PC-9 (cell line): Measurements from ENCODE around the gene NID2. TPM values are rescaled to one million over a fixed set of nuclear protein-coding genes. Genes with fewer than 3 reads are reported as not detected.

Source experiments
- BruUV-seq: library from RNA; stranded (reverse); fragments of 400-500 nt; replicated peaks from 2 replicates; lab custom pipeline; 2021; lab: Mats Ljungman, UMichigan
- CTCF ChIA-PET: fragments of 300-600 bp; sonication (Branson Sonifier 250); formaldehyde crosslinking; loops from one replicate; lab custom pipeline; 2022; ENCODE audit warnings: antibody characterized with exemption; lab: Charles Lee
- POLR2A ChIA-PET: fragments of 300-600 bp; sonication (Branson Sonifier 250); formaldehyde crosslinking; loops from one replicate; lab custom pipeline; 2022; ENCODE audit warnings: antibody characterized with exemption; ENCODE audit not compliant: unreplicated experiment; lab: Charles Lee
- DNase-seq, 2 experiments: peaks; one replicate each; pipeline versions ENCODE4 v3.0.0 to v3.0.0-alpha.2; 2015 to 2022; ENCODE audit warnings: mixed read lengths in 1 of 2
- H2AFZ ChIP-seq: fragments of 200-600 bp; sonication (generic); 2 replicates; pipeline ENCODE4 v1.8.1; 2017; ENCODE audit warnings: antibody characterized with exemption
- H3F3A ChIP-seq: fragments of 200-600 bp; sonication (generic); 2 replicates; pipeline ENCODE4 v1.8.1; 2017; ENCODE audit warnings: antibody characterized with exemption, mild to moderate bottlenecking, low read depth; ENCODE audit not compliant: insufficient read depth
- H3K27ac ChIP-seq: fragments of 200-600 bp; sonication (generic); 2 replicates; pipeline ENCODE4 v1.6.1; 2016; ENCODE audit warnings: mixed run types
- H3K27me3 ChIP-seq: fragments of 200-600 bp; sonication (generic); 2 replicates; pipeline ENCODE4 v1.6.1; 2016; ENCODE audit warnings: low read depth, mixed run types; ENCODE audit not compliant: insufficient read depth
- H3K36me3 ChIP-seq: fragments of 200-600 bp; sonication (generic); 2 replicates; pipeline ENCODE4 v1.6.1; 2016; ENCODE audit warnings: low read depth, mixed run types
- H3K4me1 ChIP-seq: fragments of 200-600 bp; sonication (generic); replicated peaks from 2 replicates; pipeline ENCODE4 v1.6.1; 2016; ENCODE audit warnings: mixed run types; ENCODE audit not compliant: insufficient read depth
- H3K4me2 ChIP-seq: fragments of 200-600 bp; sonication (generic); 2 replicates; pipeline ENCODE4 v1.6.1; 2017; ENCODE audit warnings: mixed run types
- H3K4me3 ChIP-seq: fragments of 200-600 bp; sonication (generic); 2 replicates; pipeline ENCODE4 v1.6.1; 2016; ENCODE audit warnings: mixed run types
- H3K79me2 ChIP-seq: fragments of 200-600 bp; sonication (generic); 2 replicates; pipeline ENCODE4 v1.6.1; 2017; ENCODE audit warnings: low read depth, mixed run types
- H3K9me2 ChIP-seq: fragments of 200-600 bp; sonication (generic); 2 replicates; pipeline ENCODE4 v1.8.1; 2017; ENCODE audit warnings: mild to moderate bottlenecking; ENCODE audit not compliant: insufficient read depth
- H3K9me3 ChIP-seq: fragments of 200-600 bp; sonication (generic); 2 replicates; pipeline ENCODE4 v1.8.1; 2016; ENCODE audit warnings: low read depth; ENCODE audit not compliant: insufficient read depth
- H4K20me1 ChIP-seq: fragments of 200-600 bp; sonication (generic); 2 replicates; pipeline ENCODE4 v1.8.1; 2017; ENCODE audit not compliant: insufficient read depth
- CTCF ChIP-seq: fragments of 200-600 bp; sonication (generic); conservative IDR thresholded peaks from 2 replicates; pipeline ENCODE4 v1.6.1; 2017; ENCODE audit warnings: mixed run types, antibody characterized with exemption, mild to moderate bottlenecking, moderate library complexity
- EZH2 ChIP-seq: fragments of 200-600 bp; sonication (generic); IDR thresholded peaks from 2 replicates; pipeline ENCODE4 v1.8.0; 2017; ENCODE audit warnings: antibody characterized with exemption, low read depth
- intact Hi-C: fragments of 100-400 bp; cut with micrococcal nuclease; formaldehyde crosslinking; loops from one replicate; pipeline ENCODE4 v1.10.0; 2022; ENCODE audit not compliant: unreplicated experiment
- total RNA-seq: library from RNA; stranded (reverse); gene quantifications from 2 replicates; pipeline ENCODE4 v1.2.3, GENCODE V29; 2021

The NID2 gene
- total RNA-seq, 1 experiment from 2014 or later = 0.11 TPM

GRCh38 chr14:52000696-52001095 lies 68.2 kb downstream of the NID2 start:
- intact Hi-C loops = no loop called here
- H3F3A ChIP-seq = no peaks in the 10 kb centered on the region; the same call in 1 of the 2 replicates
- no peak overlapping the region for H2AFZ ChIP-seq
- ChIA-PET POLR2A (interaction anchor here (0.7 kb wide), 1 partner anchor 80 kb away, joined by 5 read pairs; no protein-coding TSS in a partner anchor), CTCF (no interaction called here)
- peaks cover 12% of the 10 kb centered on the region; the same call in 1 of the 2 replicates for H3K79me2 ChIP-seq
- no peaks in the 10 kb centered on the region for H3K27me3 ChIP-seq
- no peak for DNase-seq
- H3K4me2 ChIP-seq = no peak overlapping the region
- H3K9me3 ChIP-seq = no peaks in the 10 kb centered on the region
- no peaks in the 10 kb centered on the region for H3K9me2 ChIP-seq
- no peak overlapping the region for H3K27ac ChIP-seq
- no peak overlapping the region for H3K4me3 ChIP-seq
- BruUV-seq = no TSS peak
- H3K4me1 ChIP-seq = no peaks in the 10 kb centered on the region
- peaks cover 20% of the 10 kb centered on the region for H4K20me1 ChIP-seq
- TF ChIP-seq EZH2 (no peak), CTCF (no peak)
- H3K36me3 ChIP-seq = peaks cover 63% of the 10 kb centered on the region

- Histone ChIP-seq H3F3A (no peaks in the 10 kb centered on the region; the same call in 1 of the 2 replicates), H4K20me1 (peaks cover 17% of the 10 kb centered on the region), H3K36me3 (peaks cover 61% of the 10 kb centered on the region), H2AFZ (no peak overlapping the region), H3K79me2 (peaks cover 12% of the 10 kb centered on the region; the same call in 1 of the 2 replicates), H3K9me2 (no peaks in the 10 kb centered on the region), H3K9me3 (no peaks in the 10 kb centered on the region), H3K27ac (no peak overlapping the region), H3K4me3 (no peak overlapping the region), H3K27me3 (no peaks in the 10 kb centered on the region), H3K4me1 (no peaks in the 10 kb centered on the region), H3K4me2 (no peak overlapping the region)
- TF ChIP-seq CTCF = no peak
- TF ChIP-seq EZH2 = no peak
- DNase-seq = no peak
- BruUV-seq = no TSS peak
- intact Hi-C loops = no loop called here
- ChIA-PET POLR2A (interaction anchor here (0.7 kb wide), 1 partner anchor 80 kb away, joined by 5 read pairs; no protein-coding TSS in a partner anchor), CTCF (no interaction called here)
These were observed 68.8 kb downstream of the NID2 start for GRCh38 chr14:52000019-52000582.

GRCh38 chr14:51999084-51999483 lies 69.8 kb downstream of the NID2 start:
- Histone ChIP-seq H3K27ac (0 out of 2 replicates have a peak overlapping the region, but pooled peaks have one; percentile 16), H3K4me3 (no peak overlapping the region), H3K79me2 (peaks cover 12% of the 10 kb centered on the region; the same call in 1 of the 2 replicates), H2AFZ (no peak overlapping the region), H3K4me1 (no peaks in the 10 kb centered on the region), H3F3A (no peaks in the 10 kb centered on the region; the same call in 1 of the 2 replicates), H3K9me2 (no peaks in the 10 kb centered on the region), H3K4me2 (no peak overlapping the region), H3K27me3 (no peaks in the 10 kb centered on the region), H3K9me3 (no peaks in the 10 kb centered on the region), H4K20me1 (peaks cover 23% of the 10 kb centered on the region), H3K36me3 (peaks cover 55% of the 10 kb centered on the region)
- no TSS peak for BruUV-seq
- intact Hi-C loops = loop anchor here (5.0 kb wide), 1 partner anchor 473 kb away; no protein-coding TSS in a partner anchor
- ChIA-PET POLR2A (no interaction called here), CTCF (no interaction called here)
- TF ChIP-seq CTCF (no peak), EZH2 (no peak)
- no peak for DNase-seq
